Left lung (tissue), 10 donors: ENCODE data around the gene MTOR. TPM values are rescaled to one million over a fixed set of nuclear protein-coding genes. Genes with fewer than 3 reads are reported as not detected.

Source experiments
- ATAC-seq: fragments of 200-7000 bp; cut with Tn5 transposase; one replicate; pipeline ENCODE4 v1.9.1; 2020; ENCODE audit warnings: moderate library complexity
- DNase-seq, 4 donors: peaks; one replicate each; pipeline ENCODE4 v3.0.0-alpha.2; 2013 to 2020
- H3K27ac ChIP-seq, 2 donors: fragments of 200-600 bp; sonication (generic) in 1 of 2; one replicate each; pipeline versions ENCODE4 v1.5.0 to v1.8.0; 2020 to 2021
- H3K27me3 ChIP-seq, 2 donors: fragments of 200-600 bp; sonication (generic) in 1 of 2; one replicate each; pipeline versions ENCODE4 v1.5.0 to v1.8.0; 2020 to 2021
- H3K36me3 ChIP-seq, 2 donors: fragments of 200-600 bp; sonication (generic) in 1 of 2; one replicate each; pipeline versions ENCODE4 v1.5.0 to v1.8.0; 2020 to 2021
- H3K4me1 ChIP-seq, 2 donors: fragments of 200-600 bp; one replicate each; pipeline ENCODE4 v1.8.0; 2021
- H3K4me3 ChIP-seq, 2 donors: fragments of 200-600 bp; sonication (generic) in 1 of 2; one replicate each; pipeline versions ENCODE4 v1.5.0 to v1.8.0; 2020 to 2021; ENCODE audit warnings: mild to moderate bottlenecking in 1 of 2
- H3K9me3 ChIP-seq, 2 donors: fragments of 200-600 bp; sonication (generic) in 1 of 2; one replicate each; pipeline versions ENCODE4 v1.5.0 to v1.8.0; 2020 to 2021
- intact Hi-C, 2 donors: fragments of 100-400 bp; cut with DNase I; formaldehyde crosslinking; loops; one replicate each; pipeline versions ENCODE4 v1.11.2 to v1.14.2; 2022
- polyA plus RNA-seq, 6 donors: library from polyadenylated mRNA; unstranded; fragments of 120-200 nt; gene quantifications; one replicate each; pipeline ENCODE4 v1.2.1, GENCODE V29; 2013; ENCODE audit not compliant: insufficient read length in 6 of 6
- total RNA-seq, 2 donors: library from RNA; stranded (reverse); fragmentation: NEBNext Ultra II Directional; extraction: Animal tissue kit (Norgen Biotek cat#: 25700); gene quantifications; one replicate each; pipeline ENCODE4 v1.2.1, GENCODE V29; 2021
- TF ChIP-seq, protein P1 (sequence below), 2 donors: fragments of 200-600 bp; sonication (generic) in 1 of 2; IDR thresholded peaks; one replicate each; pipeline versions ENCODE4 v1.5.0 to v1.8.0; 2021; ENCODE audit warnings: antibody characterized with exemption in 2 of 2
- donor health status: DM: no; HTN: yes; CAD: no.
- donor health status: DM: no; HTN: no; CAD: no.

Gene MTOR
- total and polyA plus RNA-seq, 8 donors = 38.0 to 45.4 (median 39.9) TPM

DNA sequence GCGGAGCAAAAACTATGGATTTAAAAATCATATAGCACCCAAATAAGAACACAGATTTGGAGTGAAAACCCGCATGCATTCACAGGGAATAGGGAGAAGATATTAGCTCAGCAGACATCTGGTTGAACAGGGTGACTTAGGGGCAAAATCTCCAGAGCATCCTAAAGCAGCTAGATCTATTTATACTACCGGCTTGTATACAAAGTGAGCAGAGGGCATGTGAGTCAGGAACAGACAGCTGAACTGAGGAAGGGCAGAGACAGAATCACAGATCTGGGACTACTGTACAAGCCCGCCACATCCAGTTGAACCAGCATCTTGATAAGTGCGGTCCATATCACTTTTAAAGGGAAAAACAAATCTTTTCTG lies 127.5 kb downstream of the MTOR start:
- no peak overlapping the region for H3K4me3 ChIP-seq
- ATAC-seq = no peak
- no peak overlapping the region for H3K27ac ChIP-seq
- no peak for DNase-seq
- H3K4me1 ChIP-seq = no peaks in the 10 kb centered on the region
- H3K9me3 ChIP-seq = no peaks in the 10 kb centered on the region
- H3K36me3 ChIP-seq = peaks cover 0 to 100% of the 10 kb centered on the region in 2 donors
- TF ChIP-seq, protein P1, sequence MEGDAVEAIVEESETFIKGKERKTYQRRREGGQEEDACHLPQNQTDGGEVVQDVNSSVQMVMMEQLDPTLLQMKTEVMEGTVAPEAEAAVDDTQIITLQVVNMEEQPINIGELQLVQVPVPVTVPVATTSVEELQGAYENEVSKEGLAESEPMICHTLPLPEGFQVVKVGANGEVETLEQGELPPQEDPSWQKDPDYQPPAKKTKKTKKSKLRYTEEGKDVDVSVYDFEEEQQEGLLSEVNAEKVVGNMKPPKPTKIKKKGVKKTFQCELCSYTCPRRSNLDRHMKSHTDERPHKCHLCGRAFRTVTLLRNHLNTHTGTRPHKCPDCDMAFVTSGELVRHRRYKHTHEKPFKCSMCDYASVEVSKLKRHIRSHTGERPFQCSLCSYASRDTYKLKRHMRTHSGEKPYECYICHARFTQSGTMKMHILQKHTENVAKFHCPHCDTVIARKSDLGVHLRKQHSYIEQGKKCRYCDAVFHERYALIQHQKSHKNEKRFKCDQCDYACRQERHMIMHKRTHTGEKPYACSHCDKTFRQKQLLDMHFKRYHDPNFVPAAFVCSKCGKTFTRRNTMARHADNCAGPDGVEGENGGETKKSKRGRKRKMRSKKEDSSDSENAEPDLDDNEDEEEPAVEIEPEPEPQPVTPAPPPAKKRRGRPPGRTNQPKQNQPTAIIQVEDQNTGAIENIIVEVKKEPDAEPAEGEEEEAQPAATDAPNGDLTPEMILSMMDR (IDR thresholded peaks at IDR 0.05) = no peak
- no peaks in the 10 kb centered on the region for H3K27me3 ChIP-seq
- intact Hi-C loops = no loop called here

DNA sequence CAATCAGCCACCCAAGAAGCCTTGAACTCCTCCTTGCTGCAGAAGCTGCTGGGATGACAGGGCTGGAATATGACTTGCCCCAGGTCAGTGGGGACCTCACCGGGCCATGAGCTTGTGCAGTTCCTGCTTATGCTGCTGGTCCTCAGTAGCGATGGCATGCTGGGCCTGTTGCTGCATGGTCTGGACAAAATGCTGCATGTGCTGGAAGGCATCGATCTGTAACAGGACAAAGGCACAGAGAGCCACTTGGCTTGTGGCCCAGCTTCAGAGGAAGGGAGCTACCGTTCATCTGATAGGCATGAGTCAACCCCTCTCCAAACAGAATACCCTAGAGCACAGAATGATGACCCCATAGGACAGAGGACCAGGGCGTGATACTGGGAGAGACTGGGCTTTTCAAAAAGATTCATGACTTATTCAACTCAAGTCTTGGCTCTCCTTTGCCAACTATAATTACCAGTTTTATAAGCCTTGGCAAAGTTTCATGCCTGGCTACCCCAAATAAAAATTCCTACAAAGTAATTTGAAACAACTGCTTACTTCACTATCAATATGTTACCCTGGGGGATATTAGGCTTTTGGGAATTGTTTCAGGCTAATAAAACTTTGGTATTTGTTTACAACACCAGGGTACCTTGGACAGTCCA lies 128.0 kb downstream of the MTOR start:
- H3K9me3 ChIP-seq = no peaks in the 10 kb centered on the region
- ATAC-seq (no peak), DNase-seq (no peak)
- H3K4me1 ChIP-seq = no peaks in the 10 kb centered on the region
- TF ChIP-seq, protein P1 (IDR thresholded peaks at IDR 0.05) = no peak
- no peak overlapping the region for H3K4me3 ChIP-seq
- no peaks in the 10 kb centered on the region for H3K27me3 ChIP-seq
- H3K27ac ChIP-seq = no peak overlapping the region
- peaks cover 0 to 100% of the 10 kb centered on the region in 2 donors for H3K36me3 ChIP-seq
- intact Hi-C loops = no loop called here

DNA sequence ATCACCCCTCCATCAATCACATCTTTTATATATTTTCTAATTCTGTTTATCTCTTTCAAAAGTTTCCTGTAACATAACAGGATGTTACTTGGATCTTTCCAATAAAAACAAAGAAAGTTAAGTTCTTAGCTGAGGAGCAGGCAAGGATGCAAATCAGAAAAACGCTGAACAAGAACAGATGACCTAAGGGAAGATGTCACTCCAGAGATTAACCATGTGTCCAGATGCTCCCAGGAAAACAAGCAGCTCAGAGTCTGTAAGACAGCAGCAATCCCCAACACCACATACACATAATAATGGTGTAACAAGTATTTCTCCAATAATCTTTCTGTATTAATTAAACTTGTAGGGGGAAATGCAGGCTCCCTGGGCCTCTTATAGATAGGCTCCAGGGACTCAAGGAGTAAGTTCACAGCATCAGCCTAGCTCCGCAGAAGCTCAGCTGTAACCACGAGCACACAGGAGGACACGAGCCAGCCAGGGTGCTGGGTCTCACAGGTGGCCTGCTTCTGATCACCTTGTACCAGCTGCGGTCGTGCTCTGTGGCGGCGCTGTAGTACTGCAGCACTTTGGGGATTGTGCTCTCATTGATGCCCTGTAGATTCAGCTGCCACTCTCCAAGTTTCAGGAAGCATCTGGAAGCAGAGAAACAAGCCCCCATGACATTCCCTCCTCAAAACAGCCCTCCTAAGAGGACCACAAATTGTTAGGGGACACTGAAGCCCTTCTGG lies 129.6 kb downstream of the MTOR start:
- ATAC-seq = no peak
- Histone ChIP-seq H3K36me3 (peaks cover 0 to 100% of the 10 kb centered on the region in 2 donors), H3K4me3 (no peak overlapping the region), H3K27ac (no peak overlapping the region), H3K9me3 (no peaks in the 10 kb centered on the region), H3K4me1 (no peaks in the 10 kb centered on the region), H3K27me3 (no peaks in the 10 kb centered on the region)
- TF ChIP-seq, protein P1 (IDR thresholded peaks at IDR 0.05) = no peak
- DNase-seq = no peak
- intact Hi-C loops = no loop called here

DNA sequence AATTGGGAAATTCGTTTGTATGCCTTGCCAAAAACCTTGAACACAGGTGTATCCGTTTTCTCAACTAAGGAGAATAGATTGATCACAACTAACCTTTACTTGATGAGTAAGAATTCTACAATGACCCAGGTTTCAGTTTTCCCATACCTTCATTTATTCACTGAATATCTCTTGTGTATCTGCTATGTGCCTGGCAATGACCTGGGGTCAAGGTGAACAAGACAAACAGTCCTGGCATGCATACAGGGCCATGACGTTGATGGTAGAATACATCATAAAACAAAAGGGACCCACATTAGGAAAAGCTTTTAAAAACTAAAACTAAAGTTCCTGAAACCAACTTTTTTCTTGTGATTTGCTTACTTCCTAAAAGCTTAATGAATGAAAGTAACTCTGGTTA lies 130.5 kb downstream of the MTOR start:
- Histone ChIP-seq H3K4me1 (no peaks in the 10 kb centered on the region), H3K9me3 (no peaks in the 10 kb centered on the region), H3K4me3 (no peak overlapping the region), H3K27me3 (no peaks in the 10 kb centered on the region), H3K36me3 (peaks cover 0 to 100% of the 10 kb centered on the region in 2 donors), H3K27ac (no peak overlapping the region)
- DNase-seq = no peak
- TF ChIP-seq, protein P1 (IDR thresholded peaks at IDR 0.05) = no peak
- no peak for ATAC-seq
- intact Hi-C loops = no loop called here

DNA sequence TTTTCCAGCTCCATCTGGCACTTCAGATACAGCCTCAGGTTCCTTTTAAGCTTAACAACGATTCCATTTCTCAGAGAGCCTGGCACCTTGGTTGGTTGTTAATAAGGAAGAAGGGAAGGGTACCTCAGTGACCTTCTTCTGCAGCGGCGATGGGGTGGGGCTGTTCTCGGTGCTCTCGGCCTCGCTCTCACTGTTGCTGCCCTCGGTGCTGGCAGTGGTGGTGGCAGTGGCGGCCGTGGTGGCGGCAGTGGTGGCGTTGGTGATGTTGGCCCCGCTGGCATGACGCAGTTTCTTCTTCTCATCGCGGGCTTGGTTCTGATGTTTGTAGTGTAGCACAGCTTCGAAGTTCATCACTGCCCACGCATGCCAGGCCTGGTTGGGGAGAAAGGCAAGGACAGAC lies 131.9 kb downstream of the MTOR start:
- peaks cover 0 to 100% of the 10 kb centered on the region in 2 donors for H3K36me3 ChIP-seq
- H3K4me1 ChIP-seq = no peaks in the 10 kb centered on the region
- no peaks in the 10 kb centered on the region for H3K9me3 ChIP-seq
- ATAC-seq (no peak), DNase-seq (no peak)
- intact Hi-C loops = no loop called here
- no peak overlapping the region for H3K27ac ChIP-seq
- TF ChIP-seq, protein P1 (IDR thresholded peaks at IDR 0.05) = no peak
- H3K27me3 ChIP-seq = no peaks in the 10 kb centered on the region
- H3K4me3 ChIP-seq = no peak overlapping the region
